ENCODE data around the gene FBH1. TPM values are rescaled to one million over a fixed set of nuclear protein-coding genes. Genes with fewer than 3 reads are reported as not detected.
A peak's percentile ranks its signal among the peaks of the same experiment; 100 is the strongest.

The FBH1 gene
- total and polyA plus RNA-seq, 9 of the 15 experiments (the other 6 are each of a cell fraction or from before 2014, with no cell fraction given), result 13.4 to 108 (median 77.8) TPM

- TF ChIP-seq, protein P1, sequence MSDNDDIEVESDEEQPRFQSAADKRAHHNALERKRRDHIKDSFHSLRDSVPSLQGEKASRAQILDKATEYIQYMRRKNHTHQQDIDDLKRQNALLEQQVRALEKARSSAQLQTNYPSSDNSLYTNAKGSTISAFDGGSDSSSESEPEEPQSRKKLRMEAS (CRISPR knock-in tag; IDR thresholded peaks at IDR 0.05), result no peak
- TF ChIP-seq FOS (IDR thresholded peaks at IDR 0.05; ENCODE audit: extremely low read depth, insufficient read length) (no peak), E2F5 (CRISPR knock-in tag; IDR thresholded peaks at IDR 0.05) (no peak), MBD2 (IDR thresholded peaks at IDR 0.05; ENCODE audit: borderline replicate concordance, low read depth) (no peak), BACH1 (tag; IDR thresholded peaks at IDR 0.05) (no peak), MCM7 (IDR thresholded peaks at IDR 0.05) (no peak), ELF2 (CRISPR knock-in tag; IDR thresholded peaks at IDR 0.05) (no peak), TFAP4 (CRISPR knock-in tag; IDR thresholded peaks at IDR 0.05; ENCODE audit: borderline replicate concordance) (0 out of 2 replicates have a peak, but pooled peaks have one; percentile 14), PHF20 (IDR thresholded peaks at IDR 0.05; ENCODE audit: partially characterized antibody) (no peak), TAF1 (IDR thresholded peaks at IDR 0.05; ENCODE audit: control insufficient read depth, extremely low read depth, insufficient read depth, low read length, severe bottlenecking) (no peak), BRCA1 (IDR thresholded peaks at IDR 0.05) (no peak), BRCA1 (CRISPR knock-in tag; IDR thresholded peaks at IDR 0.05) (no peak), COPS2 (conservative IDR thresholded peaks at IDR 0.05) (no peak), ATF6 (CRISPR knock-in tag; IDR thresholded peaks at IDR 0.05) (no peak), ILK (tag; IDR thresholded peaks at IDR 0.05; ENCODE audit: borderline replicate concordance, low read depth) (no peak), RBM39 (optimal IDR thresholded peaks at IDR 0.05; ENCODE audit: low read depth, low read length) (no peak), CUX1 (CRISPR knock-in tag; IDR thresholded peaks at IDR 0.05) (no peak), HDAC2 (IDR thresholded peaks at IDR 0.05) (peak; percentile 59; the same call in 1 of the 2 replicates), ZNF133 (CRISPR knock-in tag; IDR thresholded peaks at IDR 0.05) (no peak), SMARCB1 (IDR thresholded peaks at IDR 0.05; ENCODE audit: insufficient read length, low read depth) (no peak), ZNF507 (tag; conservative IDR thresholded peaks at IDR 0.05) (no peak), ZBTB1 (CRISPR knock-in tag; IDR thresholded peaks at IDR 0.05; ENCODE audit: borderline replicate concordance, low read depth) (no peak)
These were observed 4.8 kb downstream of the FBH1 start (continued) for GRCh38 chr10:5894873-5895272.

Data from K562 (cell line).